ENCODE results near the gene CLPTM1L.

DNA sequence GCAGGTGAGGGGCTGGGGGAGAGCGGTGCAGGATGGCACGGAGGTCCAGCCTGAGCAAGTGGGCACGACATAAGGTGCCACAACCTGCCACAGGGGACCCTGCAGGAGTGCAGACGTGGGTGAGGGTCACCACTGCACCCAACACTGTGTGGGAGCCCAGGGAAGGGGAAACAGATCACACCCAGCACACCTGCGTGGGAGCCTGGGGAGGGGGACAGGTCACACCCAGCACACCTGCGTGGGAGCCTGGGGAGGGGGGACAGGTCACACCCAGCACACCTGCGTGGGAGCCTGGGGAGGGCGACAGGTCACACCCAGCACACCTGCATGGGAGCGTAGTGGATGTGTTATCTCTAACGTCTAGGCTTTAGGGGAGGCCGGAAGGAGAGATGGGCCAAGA is 47.4 kb upstream of the CLPTM1L start:
- TF ChIP-seq, protein P1, sequence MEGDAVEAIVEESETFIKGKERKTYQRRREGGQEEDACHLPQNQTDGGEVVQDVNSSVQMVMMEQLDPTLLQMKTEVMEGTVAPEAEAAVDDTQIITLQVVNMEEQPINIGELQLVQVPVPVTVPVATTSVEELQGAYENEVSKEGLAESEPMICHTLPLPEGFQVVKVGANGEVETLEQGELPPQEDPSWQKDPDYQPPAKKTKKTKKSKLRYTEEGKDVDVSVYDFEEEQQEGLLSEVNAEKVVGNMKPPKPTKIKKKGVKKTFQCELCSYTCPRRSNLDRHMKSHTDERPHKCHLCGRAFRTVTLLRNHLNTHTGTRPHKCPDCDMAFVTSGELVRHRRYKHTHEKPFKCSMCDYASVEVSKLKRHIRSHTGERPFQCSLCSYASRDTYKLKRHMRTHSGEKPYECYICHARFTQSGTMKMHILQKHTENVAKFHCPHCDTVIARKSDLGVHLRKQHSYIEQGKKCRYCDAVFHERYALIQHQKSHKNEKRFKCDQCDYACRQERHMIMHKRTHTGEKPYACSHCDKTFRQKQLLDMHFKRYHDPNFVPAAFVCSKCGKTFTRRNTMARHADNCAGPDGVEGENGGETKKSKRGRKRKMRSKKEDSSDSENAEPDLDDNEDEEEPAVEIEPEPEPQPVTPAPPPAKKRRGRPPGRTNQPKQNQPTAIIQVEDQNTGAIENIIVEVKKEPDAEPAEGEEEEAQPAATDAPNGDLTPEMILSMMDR (IDR thresholded peaks at IDR 0.05; ENCODE audit: poor library complexity, severe bottlenecking) = no peak
- no peak for TF ChIP-seq MXI1 (conservative IDR thresholded peaks at IDR 0.05; ENCODE audit: poor library complexity, severe bottlenecking)

All from neural cell (in vitro differentiated cells).